Neural progenitor cell (in vitro differentiated cells): ENCODE measurements around the gene FKBP15.

Experiments
- EZH2 ChIP-seq: fragments of 200-600 bp; sonication (generic); IDR thresholded peaks from 2 replicates; pipeline ENCODE4 v1.6.1; 2017; ENCODE audit warnings: antibody characterized with exemption, mild to moderate bottlenecking, moderate library complexity
- TF ChIP-seq, protein P1 (sequence below): fragments of 200-600 bp; sonication (generic); IDR thresholded peaks from 2 replicates; pipeline ENCODE4 v1.5.1; 2017; ENCODE audit warnings: antibody characterized with exemption, mild to moderate bottlenecking

GRCh38 chr9:113138760-113139159 is 82.3 kb downstream of the FKBP15 start:
- TF ChIP-seq EZH2 = no peak
- TF ChIP-seq, protein P1, sequence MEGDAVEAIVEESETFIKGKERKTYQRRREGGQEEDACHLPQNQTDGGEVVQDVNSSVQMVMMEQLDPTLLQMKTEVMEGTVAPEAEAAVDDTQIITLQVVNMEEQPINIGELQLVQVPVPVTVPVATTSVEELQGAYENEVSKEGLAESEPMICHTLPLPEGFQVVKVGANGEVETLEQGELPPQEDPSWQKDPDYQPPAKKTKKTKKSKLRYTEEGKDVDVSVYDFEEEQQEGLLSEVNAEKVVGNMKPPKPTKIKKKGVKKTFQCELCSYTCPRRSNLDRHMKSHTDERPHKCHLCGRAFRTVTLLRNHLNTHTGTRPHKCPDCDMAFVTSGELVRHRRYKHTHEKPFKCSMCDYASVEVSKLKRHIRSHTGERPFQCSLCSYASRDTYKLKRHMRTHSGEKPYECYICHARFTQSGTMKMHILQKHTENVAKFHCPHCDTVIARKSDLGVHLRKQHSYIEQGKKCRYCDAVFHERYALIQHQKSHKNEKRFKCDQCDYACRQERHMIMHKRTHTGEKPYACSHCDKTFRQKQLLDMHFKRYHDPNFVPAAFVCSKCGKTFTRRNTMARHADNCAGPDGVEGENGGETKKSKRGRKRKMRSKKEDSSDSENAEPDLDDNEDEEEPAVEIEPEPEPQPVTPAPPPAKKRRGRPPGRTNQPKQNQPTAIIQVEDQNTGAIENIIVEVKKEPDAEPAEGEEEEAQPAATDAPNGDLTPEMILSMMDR = no peak
